Measurements from ENCODE around the gene LARP1B.
A peak's percentile ranks its signal among the peaks of the same experiment; 100 is the strongest.
"Not testable (repeated sequence)": the region's sequence is repeated elsewhere in the genome, so short reads cannot be mapped to it uniquely, and the experiment has no call there.

Gene LARP1B

GRCh38 chr4:128056396-128056795 is 4.7 kb upstream of the LARP1B start:
- DNase-seq (ENCODE audit: low read depth): no peak
- TF ChIP-seq CTCF (IDR thresholded peaks at IDR 0.05; ENCODE audit: low read depth, low read length, missing control alignments): no peak
- H3K4me3 ChIP-seq (ENCODE audit: low read depth, low read length): no peak overlapping the region

- H3K4me3 ChIP-seq (ENCODE audit: low read depth, low read length): peak overlapping the region; percentile 95
- DNase-seq (ENCODE audit: low read depth): no peak
- TF ChIP-seq CTCF (IDR thresholded peaks at IDR 0.05; ENCODE audit: low read depth, low read length, missing control alignments): no peak
These were observed 902 bp upstream of the LARP1B start for GRCh38 chr4:128060121-128060698.

GRCh38 chr4:128061566-128062536 is 739 bp downstream of the LARP1B start:
- no peak for DNase-seq (ENCODE audit: low read depth)
- H3K4me3 ChIP-seq (ENCODE audit: low read depth, low read length): peak overlapping the region; percentile 95
- peak; percentile 19 for TF ChIP-seq CTCF (IDR thresholded peaks at IDR 0.05; ENCODE audit: low read depth, low read length, missing control alignments)

- H3K4me3 ChIP-seq (ENCODE audit: low read depth, low read length): not testable (repeated sequence)
These were observed 5.3 kb downstream of the LARP1B start for GRCh38 chr4:128066453-128066820.

GRCh38 chr4:128068918-128069317 is 7.8 kb downstream of the LARP1B start:
- peak; percentile 36 for TF ChIP-seq CTCF (IDR thresholded peaks at IDR 0.05; ENCODE audit: low read depth, low read length, missing control alignments)
- no peak for DNase-seq (ENCODE audit: low read depth)

More at GRCh38 chr4:128066453-128066820, 5.3 kb downstream of the LARP1B start:
- DNase-seq (ENCODE audit: low read depth): not testable (repeated sequence)

GRCh38 chr4:128076464-128076863 is 15.4 kb downstream of the LARP1B start:
- no peak overlapping the region for H3K4me3 ChIP-seq (ENCODE audit: low read depth, low read length)
- TF ChIP-seq CTCF (IDR thresholded peaks at IDR 0.05; ENCODE audit: low read depth, low read length, missing control alignments): no peak
- DNase-seq (ENCODE audit: low read depth): no peak

More at GRCh38 chr4:128068918-128069317, 7.8 kb downstream of the LARP1B start:
- no peak overlapping the region for H3K4me3 ChIP-seq (ENCODE audit: low read depth, low read length)

GRCh38 chr4:128095293-128095692 is 34.2 kb downstream of the LARP1B start:
- not testable (repeated sequence) for DNase-seq (ENCODE audit: low read depth); H3K4me3 ChIP-seq (ENCODE audit: low read depth, low read length)

- no peak for DNase-seq (ENCODE audit: low read depth)
- H3K4me3 ChIP-seq (ENCODE audit: low read depth, low read length): no peak overlapping the region
- TF ChIP-seq CTCF (IDR thresholded peaks at IDR 0.05; ENCODE audit: low read depth, low read length, missing control alignments): no peak
These were observed 46.7 kb downstream of the LARP1B start for GRCh38 chr4:128107766-128108165.

All from GM12864 (cell line).